OCI-LY3 (cell line): Measurements from ENCODE around the gene AP4S1.

Source experiments
- CTCF ChIP-seq: fragments of 200-600, 300-600 bp; sonication (generic); IDR thresholded peaks from 2 replicates; pipeline ENCODE4 v1.5.1; 2014; ENCODE audit warnings: antibody characterized with exemption, low read length, low read depth
- EZH2phosphoT487 ChIP-seq: fragments of 200-600 bp; shearing (Covaris generic); IDR thresholded peaks from 2 replicates; pipeline ENCODE4 v1.6.1; 2018; ENCODE audit warnings: antibody characterized with exemption, mixed run types, low read depth

- TF ChIP-seq EZH2phosphoT487 (no peak), CTCF (no peak)
These were observed 30.5 kb upstream of the AP4S1 start for GRCh38 chr14:30994681-30995620.
